A549 (cell line): ENCODE measurements around the gene ATG10. TPM values are rescaled to one million over a fixed set of nuclear protein-coding genes. Genes with fewer than 3 reads are reported as not detected.

Experiments used
- ATAC-seq, 2 experiments: fragments of 200-7000 bp in 1 of 2; fragments of >200 bp in 1 of 2; cut with Nextera tagmentation in 1 of 2; cut with Tn5 transposase in 1 of 2; 3 replicates each; pipeline versions ENCODE4 v1.8.0 to v1.9.1; 2018 to 2020; ENCODE audit warnings: mild to moderate bottlenecking in 1 of 2, moderate library complexity in 1 of 2
- CTCF ChIA-PET: fragments of 300-600 bp; sonication (Branson Sonifier 250); formaldehyde crosslinking; extraction: SDS; loops from one replicate; lab custom pipeline; 2021; ENCODE audit warnings: antibody characterized with exemption, inconsistent platforms; lab: Yijun Ruan, JAX
- POLR2A ChIA-PET: fragments of 350-600 bp; formaldehyde crosslinking; extraction: SDS; loops from one replicate; lab custom pipeline; 2021; ENCODE audit warnings: antibody characterized with exemption, inconsistent platforms; lab: Yijun Ruan, JAX
- DNase-seq, 2 experiments: peaks; one replicate each; pipeline versions ENCODE4 v3.0.0 to v3.0.0-alpha.2; 2011 to 2016; ENCODE audit warnings: low read depth in 1 of 2, low spot score in 1 of 2
- FAIRE-seq: peaks from 2 replicates; lab custom pipeline; 2011; peaks lifted over from hg19 to GRCh38; lab: Jason Lieb, UNC
- H3K27ac ChIP-seq, 2 experiments: fragments of >200 bp; sonication (Bioruptor Twin); formaldehyde crosslinking; 3 replicates each; pipeline ENCODE4 v1.5.1; 2016 to 2017
- H3K4me1 ChIP-seq: fragments of >200 bp; sonication (Bioruptor Twin); formaldehyde crosslinking; 3 replicates; pipeline ENCODE4 v1.6.1; 2016
- H3K4me2 ChIP-seq: fragments of >200 bp; sonication (Bioruptor Twin); formaldehyde crosslinking; 3 replicates; pipeline ENCODE4 v1.6.1; 2016
- H3K4me3 ChIP-seq: fragments of >200 bp; sonication (Bioruptor Twin); formaldehyde crosslinking; 3 replicates; pipeline ENCODE4 v1.5.1; 2016
- H3K9me3 ChIP-seq: fragments of >200 bp; sonication (Bioruptor Twin); formaldehyde crosslinking; 3 replicates; pipeline ENCODE4 v1.6.1; 2016
- CEBPB ChIP-seq, 2 experiments: fragments of >200 bp in 1 of 2; sonication (Bioruptor Twin) in 1 of 2; formaldehyde crosslinking in 1 of 2; IDR thresholded peaks; 2 replicates each; pipeline ENCODE4 v1.6.1; 2012 to 2016
- CTCF ChIP-seq: fragments of >200 bp; sonication (Bioruptor Twin); formaldehyde crosslinking; IDR thresholded peaks from 3 replicates; pipeline ENCODE4 v1.5.1; 2016
- FOSB ChIP-seq: fragments of 250-450 bp; sonication (Bioruptor Pico); IDR thresholded peaks from 2 replicates; pipeline ENCODE4 v1.5.0; 2020; ENCODE audit warnings: mild to moderate bottlenecking, moderate library complexity
- FOSL2 ChIP-seq, 2 experiments: fragments of 450-650 bp in 1 of 2; fragments of >200 bp in 1 of 2; sonication (Bioruptor Twin) in 1 of 2; formaldehyde crosslinking; IDR thresholded peaks; 2 replicates each; pipeline versions ENCODE4 v1.5.0 to v1.6.1; 2016 to 2020; ENCODE audit warnings: mild to moderate bottlenecking in 1 of 2, moderate library complexity in 1 of 2
- FOXS1 ChIP-seq: fragments of 250-450 bp; sonication (Bioruptor Pico); IDR thresholded peaks from 2 replicates; pipeline ENCODE4 v1.5.0; 2020; ENCODE audit warnings: mild to moderate bottlenecking, moderate library complexity
- GATA3 ChIP-seq: IDR thresholded peaks from 2 replicates; pipeline ENCODE4 v1.6.1; 2012; ENCODE audit warnings: borderline replicate concordance
- JUN ChIP-seq, 2 experiments: fragments of >200 bp; sonication (Bioruptor Twin); formaldehyde crosslinking; IDR thresholded peaks; 2 replicates in 1 of 2; 3 replicates in 1 of 2; pipeline ENCODE4 v1.6.1; 2016 to 2017
- KDM5A ChIP-seq: fragments of 200-600 bp; sonication (generic); IDR thresholded peaks from 2 replicates; pipeline ENCODE4 v1.6.1; 2016; ENCODE audit warnings: antibody characterized with exemption, mild to moderate bottlenecking
- MAZ ChIP-seq: fragments of 150-350 bp; IDR thresholded peaks from 2 replicates; pipeline ENCODE4 v1.6.1; 2014; ENCODE audit warnings: antibody characterized with exemption, low read depth, low read length, borderline replicate concordance
- NFE2L2 ChIP-seq: fragments of 150-350 bp; conservative IDR thresholded peaks from 2 replicates; pipeline ENCODE4 v1.6.1; 2014; ENCODE audit warnings: low read length
- POLR2AphosphoS2 ChIP-seq: conservative IDR thresholded peaks from 2 replicates; pipeline ENCODE4 v1.6.1; 2012; ENCODE audit warnings: low read length, improper control_type of control experiment, inconsistent platforms
- SMC3 ChIP-seq: fragments of >200 bp; sonication (Bioruptor Twin); formaldehyde crosslinking; IDR thresholded peaks from 3 replicates; pipeline ENCODE4 v1.6.1; 2018; ENCODE audit warnings: inconsistent platforms
- TFCP2L1 ChIP-seq: fragments of 250-450 bp; sonication (Bioruptor Pico); IDR thresholded peaks from 2 replicates; pipeline ENCODE4 v1.5.0; 2021; ENCODE audit warnings: mild to moderate bottlenecking
- ZC3H11A ChIP-seq: fragments of 450-650 bp; IDR thresholded peaks from 2 replicates; pipeline ENCODE4 v1.6.1; 2014; ENCODE audit warnings: antibody characterized with exemption, mild to moderate bottlenecking
- ZFP36 ChIP-seq: fragments of 450-650 bp; IDR thresholded peaks from 2 replicates; pipeline ENCODE4 v1.6.1; 2014; ENCODE audit warnings: borderline replicate concordance; ENCODE audit not compliant: partially characterized antibody
- WGBS: methylation state at CpG from one replicate; pipeline ENCODE4 v1.1.6; 2017; ENCODE audit errors: missing lambda C conversion rate; 5-methylcytosine and 5-hydroxymethylcytosine counted together
- polyA plus RNA-seq, 4 experiments: library from polyadenylated mRNA; depleted of rRNA in 3 of 4; stranded (reverse); fragments of >200 nt; fragmentation: RNase III in 1 of 4; extraction: RNeasy Plus Mini Kit Qiagen cat#74134 plus additional on column Dnase treatment in 1 of 4; gene quantifications; 2 replicates in 3 of 4; 3 replicates in 1 of 4; pipeline ENCODE4 v1.2.3, GENCODE V29; 2011 to 2017
- small RNA-seq, 6 experiments: library from RNA; depleted of rRNA; stranded (forward); fragments of <200 nt; gene quantifications; one replicate each; pipeline ENCODE3, GENCODE V24; 2012

Gene ATG10
- polyA plus RNA-seq, 2 of the 4 experiments (the other 2 are of a cell fraction) = 12.7 to 17.9 TPM

DNA sequence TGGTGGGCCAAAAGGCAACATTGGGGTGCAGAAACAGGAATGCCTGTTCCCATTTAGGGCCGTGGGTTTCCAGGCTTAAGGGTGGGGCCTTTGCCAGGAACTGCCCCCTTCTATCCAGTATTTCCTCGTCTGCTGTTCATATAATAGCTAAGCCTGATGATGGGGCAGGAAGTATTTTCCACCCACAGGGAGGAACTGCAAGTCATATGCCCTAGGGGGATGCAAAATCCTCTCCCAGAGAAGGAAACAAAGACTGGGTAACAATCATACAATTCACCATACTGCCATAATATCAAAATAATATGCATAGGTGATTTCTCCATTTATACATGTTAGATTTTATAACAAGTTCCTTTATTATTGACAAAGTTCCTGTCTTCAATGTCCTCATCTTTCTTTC, 326.8 kb downstream of the ATG10 start:
- no peaks in the 10 kb centered on the region for H3K9me3 ChIP-seq
- CTCF ChIA-PET = no interaction called here
- FAIRE-seq = no peak
- no peak overlapping the region for H3K4me3 ChIP-seq
- H3K4me1 ChIP-seq = no peaks in the 10 kb centered on the region
- TF ChIP-seq KDM5A (no peak), CTCF (no peak), ZC3H11A (no peak), MAZ (no peak), FOXS1 (CRISPR knock-in tag) (no peak), TFCP2L1 (CRISPR knock-in tag) (no peak), CEBPB (IDR thresholded peaks at IDR 0.05) (no peak), JUN (IDR thresholded peaks at IDR 0.05) (no peak), SMC3 (no peak), FOSL2 (IDR thresholded peaks at IDR 0.05) (no peak), FOSL2 (CRISPR knock-in tag; IDR thresholded peaks at IDR 0.05) (no peak), NFE2L2 (no peak), ZFP36 (no peak)
- TF ChIP-seq, all 56 proteins: peak for 0
- POLR2A ChIA-PET = no interaction called here
- WGBS = 16% methylated on average over 2 of the region's 2 CpGs
- no peak for ATAC-seq
- DNase-seq = no peak
- Histone ChIP-seq H3K4me2 (no peak overlapping the region), H3K27ac (no peak overlapping the region)

DNA sequence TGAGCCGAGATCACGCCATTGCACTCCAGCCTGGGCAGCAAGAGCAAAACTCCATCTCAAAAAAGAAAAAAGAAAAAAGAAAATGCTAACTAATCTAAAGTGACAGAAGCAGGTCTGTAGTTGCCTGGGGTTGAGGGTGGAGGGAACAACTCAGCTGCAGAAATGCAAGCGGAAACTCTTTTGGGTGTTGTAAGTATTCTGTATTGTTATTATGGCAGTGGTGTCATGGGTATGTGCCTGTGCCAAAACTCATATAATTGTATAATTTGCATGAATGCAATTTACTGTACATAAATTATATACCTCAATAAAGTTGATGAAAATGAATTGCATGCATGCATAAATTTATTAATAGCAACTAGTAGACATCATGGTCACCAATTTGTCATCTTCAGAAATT, 329.4 kb downstream of the ATG10 start:
- ChIA-PET POLR2A (no interaction called here), CTCF (no interaction called here)
- no peak for FAIRE-seq

More for the DNA sequence above, 329.4 kb downstream of the ATG10 start:
- no peaks in the 10 kb centered on the region for H3K4me1 ChIP-seq
- H3K27ac ChIP-seq = no peak overlapping the region
- no peak overlapping the region for H3K4me2 ChIP-seq
- TF ChIP-seq FOSB (no peak), TFCP2L1 (CRISPR knock-in tag) (no peak), POLR2AphosphoS2 (no peak), GATA3 (no peak)
- TF ChIP-seq, all 56 proteins: peak for 0
- WGBS = 91% methylated on average over 3 of the region's 3 CpGs
- ATAC-seq (no peak), DNase-seq (no peak)
- Histone ChIP-seq H3K4me3 (no peak overlapping the region), H3K9me3 (no peaks in the 10 kb centered on the region)

Small RNA genes lying within 50 kb of the gene (small RNA-seq; reads per million reads assigned to genes)
- 0 reads per million in 6 experiments for gene AC010598.1
- gene RN7SL378P = 0 reads per million in 6 experiments

Other genes starting within 250 kb of the ATG10 start
- 14.2 and 17.0 TPM in 2 replicates for gene SSBP2, start 220.9 kb upstream of the ATG10 start, polyA plus RNA-seq (2011; rRNA removed)
- 4.5 to 5.5 TPM (median 4.9 TPM) in 3 replicates for gene SSBP2, start 220.9 kb upstream of the ATG10 start, polyA plus RNA-seq (2017; fragmentation: RNase III; extraction: RNeasy Plus Mini Kit Qiagen cat#74134 plus additional on column Dnase treatment)